Neural cell (in vitro differentiated cells): Measurements from ENCODE around the gene FARP1. TPM values are rescaled to one million over a fixed set of nuclear protein-coding genes. Genes with fewer than 3 reads are reported as not detected.

Source experiments
- H2AFZ ChIP-seq: fragments of 200-600, 300-800 bp; sonication (generic), shearing (Covaris generic); 2 replicates; pipeline ENCODE4 v1.6.0; 2014; ENCODE audit warnings: low read depth, mild to moderate bottlenecking, antibody characterized with exemption, low read length, moderate library complexity
- H3F3A ChIP-seq: fragments of 200-600 bp; shearing (Covaris generic); 2 replicates; pipeline ENCODE4 v1.6.1; 2016; ENCODE audit warnings: mild to moderate bottlenecking, moderate library complexity, mixed read lengths, antibody characterized with exemption, low read length; ENCODE audit not compliant: insufficient read depth, poor library complexity, severe bottlenecking
- H3K27ac ChIP-seq: fragments of 200-600, 300-800 bp; sonication (generic), shearing (Covaris generic); 2 replicates; pipeline ENCODE4 v1.5.1; 2014; ENCODE audit warnings: mild to moderate bottlenecking, low read length, moderate library complexity
- H3K27me3 ChIP-seq: fragments of 300-800, 200-600 bp; sonication (generic), shearing (Covaris generic); 2 replicates; pipeline ENCODE4 v1.6.0; 2014; ENCODE audit warnings: mild to moderate bottlenecking, low read depth, low read length, moderate library complexity; ENCODE audit not compliant: insufficient read depth
- H3K36me3 ChIP-seq: fragments of 300-800, 200-600 bp; sonication (generic), shearing (Covaris generic); 2 replicates; pipeline ENCODE4 v1.5.1; 2014; ENCODE audit warnings: mild to moderate bottlenecking, antibody characterized with exemption, low read length, moderate library complexity; ENCODE audit not compliant: insufficient read depth
- H3K4me2 ChIP-seq: fragments of 300-800, 200-600 bp; sonication (generic), shearing (Covaris generic); 2 replicates; pipeline ENCODE4 v1.6.0; 2014; ENCODE audit warnings: mild to moderate bottlenecking, low read length
- H3K4me3 ChIP-seq: fragments of 300-800, 200-600 bp; sonication (generic), shearing (Covaris generic); 2 replicates; pipeline ENCODE4 v1.5.1; 2014; ENCODE audit warnings: mild to moderate bottlenecking, low read length, moderate library complexity
- H3K79me2 ChIP-seq: fragments of 200-600 bp; shearing (Covaris generic); replicated peaks from 2 replicates; pipeline ENCODE4 v1.6.0; 2014; ENCODE audit warnings: mild to moderate bottlenecking, low read length, moderate library complexity; ENCODE audit not compliant: insufficient read depth
- H3K9ac ChIP-seq: fragments of 300-800, 200-600 bp; sonication (generic), shearing (Covaris generic); 2 replicates; pipeline ENCODE4 v1.6.1; 2016; ENCODE audit warnings: mild to moderate bottlenecking, low read length, mixed read lengths
- H3K9me2 ChIP-seq: fragments of 200-600 bp; shearing (Covaris generic); 2 replicates; pipeline ENCODE4 v1.6.1; 2016; ENCODE audit warnings: mild to moderate bottlenecking, low read length, mixed read lengths; ENCODE audit not compliant: insufficient read depth
- H3K9me3 ChIP-seq: fragments of 200-600, 300-800 bp; sonication (generic), shearing (Covaris generic); 2 replicates; pipeline ENCODE4 v1.6.1; 2016; ENCODE audit warnings: mild to moderate bottlenecking, mixed run types, low read length, moderate library complexity, mixed read lengths
- H4K20me1 ChIP-seq: fragments of 200-600 bp; shearing (Covaris generic); 2 replicates; pipeline ENCODE4 v1.6.1; 2016; ENCODE audit warnings: mild to moderate bottlenecking, mixed run types; ENCODE audit not compliant: insufficient read depth
- CTCF ChIP-seq: fragments of 450-650 bp; IDR thresholded peaks from 2 replicates; pipeline ENCODE4 v1.5.1; 2014; ENCODE audit warnings: antibody characterized with exemption, mild to moderate bottlenecking, moderate library complexity; ENCODE audit not compliant: poor library complexity, severe bottlenecking
- EP300 ChIP-seq: fragments of 450-650 bp; conservative IDR thresholded peaks from 2 replicates; pipeline ENCODE4 v1.6.1; 2014; ENCODE audit warnings: antibody characterized with exemption, mild to moderate bottlenecking, moderate library complexity; ENCODE audit not compliant: poor library complexity, severe bottlenecking
- EZH2 ChIP-seq: fragments of 200-600, 300-800 bp; shearing (Covaris generic), sonication (generic); IDR thresholded peaks from 2 replicates; pipeline ENCODE4 v1.6.1; 2014; ENCODE audit warnings: antibody characterized with exemption, low read length, borderline replicate concordance, mild to moderate bottlenecking; ENCODE audit not compliant: insufficient read depth, poor library complexity, severe bottlenecking
- MXI1 ChIP-seq: fragments of 450-650 bp; conservative IDR thresholded peaks from 2 replicates; pipeline ENCODE4 v1.6.1; 2014; ENCODE audit warnings: antibody characterized with exemption, mild to moderate bottlenecking; ENCODE audit not compliant: poor library complexity, severe bottlenecking
- POLR2AphosphoS5 ChIP-seq: IDR thresholded peaks from 2 replicates; pipeline ENCODE4 v1.6.1; 2012
- RAD21 ChIP-seq: fragments of 450-650 bp; conservative IDR thresholded peaks from 2 replicates; pipeline ENCODE4 v1.6.1; 2014; ENCODE audit warnings: antibody characterized with exemption, mild to moderate bottlenecking, moderate library complexity
- SMC3 ChIP-seq: fragments of 450-650 bp; conservative IDR thresholded peaks from 2 replicates; pipeline ENCODE4 v1.6.1; 2014; ENCODE audit warnings: antibody characterized with exemption, mild to moderate bottlenecking, moderate library complexity; ENCODE audit not compliant: poor library complexity
- TAF1 ChIP-seq: IDR thresholded peaks from 2 replicates; pipeline ENCODE4 v1.6.1; 2012; ENCODE audit warnings: low read depth
- polyA plus RNA-seq: library from polyadenylated mRNA; depleted of rRNA; stranded (reverse); fragments of >200 nt; gene quantifications from 2 replicates; pipeline ENCODE4 v1.2.3, GENCODE V29; 2014
- TF ChIP-seq, protein P1 (sequence below): IDR thresholded peaks from 2 replicates; pipeline ENCODE4 v1.6.1; 2012; ENCODE audit warnings: borderline replicate concordance

FARP1 gene
- polyA plus RNA-seq, 1 donor from 2014 or later = 19.7 TPM

DNA sequence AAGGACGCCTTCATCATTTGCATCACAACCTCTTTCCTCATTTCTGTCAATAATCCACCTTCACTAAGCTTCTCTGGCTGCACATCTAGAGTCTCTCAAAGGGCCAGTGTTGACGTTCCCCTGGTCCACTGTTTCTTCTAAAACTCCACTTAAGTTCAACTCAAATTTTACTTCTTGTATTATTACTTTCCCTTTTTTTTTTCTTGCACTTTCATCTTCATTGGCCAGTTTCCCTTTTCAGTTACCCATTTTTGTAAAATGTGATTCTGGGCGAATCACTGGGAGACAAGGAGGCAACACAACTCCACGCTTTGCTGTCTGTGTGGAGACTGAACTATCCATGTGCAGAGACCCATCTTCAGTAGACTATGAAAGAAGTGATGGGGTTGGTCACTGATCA is 162.8 kb downstream of the FARP1 start:
- Histone ChIP-seq H3K27me3 (no peaks in the 10 kb centered on the region), H3K4me2 (no peak overlapping the region), H3K9me3 (no peaks in the 10 kb centered on the region), H3F3A (no peaks in the 10 kb centered on the region), H3K36me3 (no peaks in the 10 kb centered on the region), H3K79me2 (peaks cover 30% of the 10 kb centered on the region), H3K27ac (no peak overlapping the region), H3K9me2 (no peaks in the 10 kb centered on the region), H2AFZ (no peak overlapping the region), H4K20me1 (no peaks in the 10 kb centered on the region), H3K9ac (no peak overlapping the region), H3K4me3 (no peak overlapping the region)
- TF ChIP-seq EP300 (no peak), SMC3 (no peak), POLR2AphosphoS5 (no peak), EZH2 (no peak), MXI1 (no peak), RAD21 (no peak), TAF1 (no peak), CTCF (no peak)
- TF ChIP-seq, protein P1, sequence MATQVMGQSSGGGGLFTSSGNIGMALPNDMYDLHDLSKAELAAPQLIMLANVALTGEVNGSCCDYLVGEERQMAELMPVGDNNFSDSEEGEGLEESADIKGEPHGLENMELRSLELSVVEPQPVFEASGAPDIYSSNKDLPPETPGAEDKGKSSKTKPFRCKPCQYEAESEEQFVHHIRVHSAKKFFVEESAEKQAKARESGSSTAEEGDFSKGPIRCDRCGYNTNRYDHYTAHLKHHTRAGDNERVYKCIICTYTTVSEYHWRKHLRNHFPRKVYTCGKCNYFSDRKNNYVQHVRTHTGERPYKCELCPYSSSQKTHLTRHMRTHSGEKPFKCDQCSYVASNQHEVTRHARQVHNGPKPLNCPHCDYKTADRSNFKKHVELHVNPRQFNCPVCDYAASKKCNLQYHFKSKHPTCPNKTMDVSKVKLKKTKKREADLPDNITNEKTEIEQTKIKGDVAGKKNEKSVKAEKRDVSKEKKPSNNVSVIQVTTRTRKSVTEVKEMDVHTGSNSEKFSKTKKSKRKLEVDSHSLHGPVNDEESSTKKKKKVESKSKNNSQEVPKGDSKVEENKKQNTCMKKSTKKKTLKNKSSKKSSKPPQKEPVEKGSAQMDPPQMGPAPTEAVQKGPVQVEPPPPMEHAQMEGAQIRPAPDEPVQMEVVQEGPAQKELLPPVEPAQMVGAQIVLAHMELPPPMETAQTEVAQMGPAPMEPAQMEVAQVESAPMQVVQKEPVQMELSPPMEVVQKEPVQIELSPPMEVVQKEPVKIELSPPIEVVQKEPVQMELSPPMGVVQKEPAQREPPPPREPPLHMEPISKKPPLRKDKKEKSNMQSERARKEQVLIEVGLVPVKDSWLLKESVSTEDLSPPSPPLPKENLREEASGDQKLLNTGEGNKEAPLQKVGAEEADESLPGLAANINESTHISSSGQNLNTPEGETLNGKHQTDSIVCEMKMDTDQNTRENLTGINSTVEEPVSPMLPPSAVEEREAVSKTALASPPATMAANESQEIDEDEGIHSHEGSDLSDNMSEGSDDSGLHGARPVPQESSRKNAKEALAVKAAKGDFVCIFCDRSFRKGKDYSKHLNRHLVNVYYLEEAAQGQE = no peak

DNA sequence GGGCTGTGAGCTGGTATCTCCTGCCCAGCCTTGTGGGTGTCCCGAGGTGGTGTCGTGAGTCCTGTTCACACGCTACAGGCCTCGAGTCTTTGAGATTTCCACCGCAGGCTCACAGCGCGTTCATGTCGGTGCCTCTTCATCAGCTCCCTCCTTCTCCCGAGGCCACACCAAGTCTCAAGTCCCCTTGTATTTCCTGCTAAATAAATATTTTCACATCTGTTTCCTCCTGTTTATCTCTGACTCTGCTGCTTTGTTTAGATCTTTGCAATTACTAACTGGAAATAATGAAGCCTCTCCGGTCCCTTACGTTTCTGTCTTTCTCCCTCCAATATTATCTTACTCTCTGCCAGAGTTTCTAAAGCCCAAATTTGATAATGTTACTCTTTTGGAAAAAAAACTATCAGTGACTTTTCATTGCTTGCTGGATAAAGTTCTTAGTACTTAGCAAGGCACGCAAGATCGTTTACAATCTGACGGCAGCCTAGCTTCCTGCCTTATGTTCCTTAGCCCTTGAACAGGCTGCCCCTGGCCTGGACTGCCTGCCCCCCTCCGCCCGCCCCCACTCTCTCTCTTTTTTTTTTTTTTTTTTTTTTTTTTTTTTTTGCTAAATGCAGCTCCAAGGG is 164.7 kb downstream of the FARP1 start:
- Histone ChIP-seq H2AFZ (no peak overlapping the region), H3K9me2 (no peaks in the 10 kb centered on the region), H3F3A (no peaks in the 10 kb centered on the region), H3K4me3 (no peak overlapping the region), H3K4me2 (no peak overlapping the region), H3K27me3 (no peaks in the 10 kb centered on the region), H4K20me1 (no peaks in the 10 kb centered on the region), H3K79me2 (peaks cover 18% of the 10 kb centered on the region), H3K27ac (no peak overlapping the region), H3K9me3 (no peaks in the 10 kb centered on the region), H3K36me3 (no peaks in the 10 kb centered on the region), H3K9ac (no peak overlapping the region)
- TF ChIP-seq POLR2AphosphoS5 (no peak), TAF1 (no peak), EP300 (no peak), CTCF (no peak), RAD21 (no peak), EZH2 (no peak), MXI1 (no peak), SMC3 (no peak)
- TF ChIP-seq, protein P1 = no peak
